ENCODE measurements around the gene LTBP1. TPM values are rescaled to one million over a fixed set of nuclear protein-coding genes. Genes with fewer than 3 reads are reported as not detected.
"Not testable (repeated sequence)": the region's sequence is repeated elsewhere in the genome, so short reads cannot be mapped to it uniquely, and the experiment has no call there.

The LTBP1 gene
- total RNA-seq, 1 donor from 2014 or later = 327 TPM

DNA sequence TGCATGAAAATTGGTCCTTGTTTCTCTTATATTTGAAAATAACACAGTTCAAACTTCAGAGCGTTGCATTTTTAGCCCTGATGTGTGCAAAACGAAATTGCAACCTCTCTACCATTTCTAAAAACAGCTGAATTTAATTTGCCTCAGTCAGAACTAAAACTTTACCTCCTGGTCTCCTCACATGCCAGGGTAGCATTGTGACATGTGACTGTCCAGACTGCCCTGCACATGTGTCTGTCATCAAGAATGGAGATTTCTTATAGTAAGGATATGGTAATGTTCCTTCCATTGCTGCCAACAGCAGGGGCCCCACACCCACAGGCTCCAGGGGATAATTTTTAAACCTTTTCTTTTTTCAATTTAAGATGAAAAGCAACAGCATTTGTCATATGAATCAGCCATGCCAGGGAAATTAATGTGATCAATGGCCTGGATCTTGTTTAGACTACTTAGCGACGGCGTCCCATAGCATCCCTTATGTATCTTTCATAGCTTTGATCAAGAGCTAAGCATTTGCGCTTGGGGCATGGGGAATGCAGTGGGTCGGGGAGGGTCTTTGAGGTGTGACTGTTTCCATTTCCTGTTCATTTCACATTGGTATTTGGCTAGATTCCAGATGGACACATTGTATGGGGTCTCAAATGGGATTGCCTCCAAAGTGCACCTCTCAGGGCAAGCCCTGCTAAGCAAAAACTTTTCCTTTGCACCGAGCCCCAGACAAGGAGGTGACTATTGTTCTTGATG is 437.3 kb downstream of the LTBP1 start:
- Mint-ChIP-seq H3K9me3 (ENCODE audit: unreplicated experiment) (no peaks in the 10 kb centered on the region), H3K27me3 (ENCODE audit: unreplicated experiment) (peaks cover 4% of the 10 kb centered on the region), H3K4me1 (ENCODE audit: unreplicated experiment) (peaks cover 39% of the 10 kb centered on the region), H3K36me3 (ENCODE audit: low read depth, unreplicated experiment) (peaks cover 41% of the 10 kb centered on the region), H3K27ac (ENCODE audit: unreplicated experiment) (no peak overlapping the region), H3K4me3 (ENCODE audit: unreplicated experiment) (no peak overlapping the region)
- no peak for TF ChIP-seq CTCF (IDR thresholded peaks at IDR 0.05; ENCODE audit: unreplicated experiment)
- DNase-seq (ENCODE audit: low spot score) = no peak

DNA sequence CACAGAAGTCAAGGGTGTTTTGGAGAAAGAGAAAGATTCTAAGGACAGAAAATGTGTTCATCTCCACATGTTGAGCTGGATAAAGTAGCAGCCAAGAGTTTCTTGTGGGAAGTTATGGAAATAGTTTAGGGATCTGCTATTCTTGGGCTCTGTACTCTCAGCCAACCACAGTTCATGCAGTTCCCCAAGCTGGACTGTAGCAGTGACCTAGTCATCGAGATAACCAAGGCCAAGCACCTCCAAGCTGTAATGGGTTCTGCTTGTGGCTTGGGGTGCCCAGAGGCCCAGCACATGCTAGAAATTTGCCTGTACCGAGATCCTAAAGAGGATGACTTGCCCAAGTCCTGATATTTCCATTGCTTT is 437.8 kb downstream of the LTBP1 start:
- no peaks in the 10 kb centered on the region for H3K9me3 Mint-ChIP-seq (ENCODE audit: unreplicated experiment)
- DNase-seq (ENCODE audit: low spot score) = no peak
- H3K4me1 Mint-ChIP-seq (ENCODE audit: unreplicated experiment) = peaks cover 37% of the 10 kb centered on the region
- H3K27ac Mint-ChIP-seq (ENCODE audit: unreplicated experiment) = no peak overlapping the region
- peaks cover 44% of the 10 kb centered on the region for H3K36me3 Mint-ChIP-seq (ENCODE audit: low read depth, unreplicated experiment)
- H3K27me3 Mint-ChIP-seq (ENCODE audit: unreplicated experiment) = peaks cover 4% of the 10 kb centered on the region
- H3K4me3 Mint-ChIP-seq (ENCODE audit: unreplicated experiment) = no peak overlapping the region
- TF ChIP-seq CTCF (IDR thresholded peaks at IDR 0.05; ENCODE audit: unreplicated experiment) = no peak

GRCh38 chr2:33388996-33389395 is 442.2 kb downstream of the LTBP1 start:
- no peak overlapping the region for H3K27ac Mint-ChIP-seq (ENCODE audit: unreplicated experiment)
- H3K9me3 Mint-ChIP-seq (ENCODE audit: unreplicated experiment) = no peaks in the 10 kb centered on the region
- TF ChIP-seq CTCF (IDR thresholded peaks at IDR 0.05; ENCODE audit: unreplicated experiment) = no peak
- H3K27me3 Mint-ChIP-seq (ENCODE audit: unreplicated experiment) = peaks cover 4% of the 10 kb centered on the region
- H3K4me1 Mint-ChIP-seq (ENCODE audit: unreplicated experiment) = peaks cover 18% of the 10 kb centered on the region
- no peak overlapping the region for H3K4me3 Mint-ChIP-seq (ENCODE audit: unreplicated experiment)
- peaks cover 58% of the 10 kb centered on the region for H3K36me3 Mint-ChIP-seq (ENCODE audit: low read depth, unreplicated experiment)
- no peak for DNase-seq (ENCODE audit: low spot score)

DNA sequence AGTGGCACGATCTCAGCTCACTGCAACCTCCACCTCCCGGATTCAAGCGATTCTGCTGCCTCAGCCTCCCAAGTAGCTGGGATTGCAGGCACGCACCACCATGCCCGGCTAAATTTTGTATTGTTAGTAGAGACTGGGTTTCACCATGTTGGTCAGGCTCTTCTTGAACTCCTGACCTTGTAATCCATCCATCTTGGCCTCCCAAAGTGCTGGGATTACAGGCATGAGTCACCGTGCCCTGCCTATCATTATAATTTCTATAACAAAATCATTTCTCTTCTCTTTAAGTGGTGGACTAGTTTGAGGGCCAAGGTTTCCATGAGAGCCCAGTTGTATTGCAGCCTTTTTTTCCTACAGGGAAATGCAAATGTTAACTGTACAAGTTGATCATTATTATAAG is 442.9 kb downstream of the LTBP1 start:
- H3K4me1 Mint-ChIP-seq (ENCODE audit: unreplicated experiment) = peaks cover 12% of the 10 kb centered on the region
- H3K27me3 Mint-ChIP-seq (ENCODE audit: unreplicated experiment); H3K4me3 Mint-ChIP-seq (ENCODE audit: unreplicated experiment); H3K9me3 Mint-ChIP-seq (ENCODE audit: unreplicated experiment); DNase-seq (ENCODE audit: low spot score); H3K27ac Mint-ChIP-seq (ENCODE audit: unreplicated experiment): not testable (repeated sequence)
- peaks cover 60% of the 10 kb centered on the region for H3K36me3 Mint-ChIP-seq (ENCODE audit: low read depth, unreplicated experiment)

GRCh38 chr2:33391529-33392255 is 444.9 kb downstream of the LTBP1 start:
- Mint-ChIP-seq H3K27ac (ENCODE audit: unreplicated experiment) (no peak overlapping the region), H3K27me3 (ENCODE audit: unreplicated experiment) (peaks cover 7% of the 10 kb centered on the region), H3K4me1 (ENCODE audit: unreplicated experiment) (no peaks in the 10 kb centered on the region), H3K4me3 (ENCODE audit: unreplicated experiment) (no peak overlapping the region), H3K9me3 (ENCODE audit: unreplicated experiment) (no peaks in the 10 kb centered on the region), H3K36me3 (ENCODE audit: low read depth, unreplicated experiment) (peaks cover 57% of the 10 kb centered on the region)
- TF ChIP-seq CTCF (IDR thresholded peaks at IDR 0.05; ENCODE audit: unreplicated experiment) = no peak
- no peak for DNase-seq (ENCODE audit: low spot score)
